ENCODE results near the gene TARDBP.
"Not testable (repeated sequence)": the region's sequence is repeated elsewhere in the genome, so short reads cannot be mapped to it uniquely, and the experiment has no call there.

TARDBP gene

GRCh38 chr1:10992004-10992403 lies 20.4 kb upstream of the TARDBP start:
- DNase-seq (ENCODE audit: extremely low read depth in 1 of 2, low read depth in 1 of 2), result not testable (repeated sequence)

- DNase-seq (ENCODE audit: extremely low read depth in 1 of 2, low read depth in 1 of 2), result no peak
These were observed 19.6 kb upstream of the TARDBP start for GRCh38 chr1:10992864-10993263.

GRCh38 chr1:10996100-10996499 lies 16.4 kb upstream of the TARDBP start:
- no peak for DNase-seq (ENCODE audit: extremely low read depth in 1 of 2, low read depth in 1 of 2)

- DNase-seq (ENCODE audit: extremely low read depth in 1 of 2, low read depth in 1 of 2), result no peak
These were observed 11.9 kb upstream of the TARDBP start for GRCh38 chr1:11000526-11000925.

- DNase-seq (ENCODE audit: extremely low read depth in 1 of 2, low read depth in 1 of 2), result no peak
These were observed 692 bp downstream of the TARDBP start for GRCh38 chr1:11013160-11013531.

- not testable (repeated sequence) for DNase-seq (ENCODE audit: extremely low read depth in 1 of 2, low read depth in 1 of 2)
These were observed 6.9 kb downstream of the TARDBP start for GRCh38 chr1:11019358-11019757.

- DNase-seq (ENCODE audit: extremely low read depth in 1 of 2, low read depth in 1 of 2), result no peak
These were observed 7.5 kb downstream of the TARDBP start for GRCh38 chr1:11019971-11020370.

GRCh38 chr1:11023201-11023600 lies 10.7 kb downstream of the TARDBP start:
- DNase-seq (ENCODE audit: extremely low read depth in 1 of 2, low read depth in 1 of 2), result no peak

GRCh38 chr1:11024154-11024873 lies 11.9 kb downstream of the TARDBP start:
- no peak for DNase-seq (ENCODE audit: extremely low read depth in 1 of 2, low read depth in 1 of 2)

- DNase-seq (ENCODE audit: extremely low read depth in 1 of 2, low read depth in 1 of 2), result no peak
These were observed 12.4 kb downstream of the TARDBP start for GRCh38 chr1:11024874-11025203.

- DNase-seq (ENCODE audit: extremely low read depth in 1 of 2, low read depth in 1 of 2), result no peak
These were observed 13.2 kb downstream of the TARDBP start for GRCh38 chr1:11025618-11026017.

GRCh38 chr1:11026052-11026451 lies 13.6 kb downstream of the TARDBP start:
- DNase-seq (ENCODE audit: extremely low read depth in 1 of 2, low read depth in 1 of 2), result no peak

GRCh38 chr1:11026903-11027302 lies 14.4 kb downstream of the TARDBP start:
- no peak for DNase-seq (ENCODE audit: extremely low read depth in 1 of 2, low read depth in 1 of 2)

- DNase-seq (ENCODE audit: extremely low read depth in 1 of 2, low read depth in 1 of 2), result no peak
These were observed 14.9 kb downstream of the TARDBP start for GRCh38 chr1:11027316-11027715.

- no peak for DNase-seq (ENCODE audit: extremely low read depth in 1 of 2, low read depth in 1 of 2)
These were observed 15.6 kb downstream of the TARDBP start for GRCh38 chr1:11028018-11028417.

- DNase-seq (ENCODE audit: extremely low read depth in 1 of 2, low read depth in 1 of 2), result no peak
These were observed 18.4 kb downstream of the TARDBP start for GRCh38 chr1:11030865-11031264.

GRCh38 chr1:11031624-11032262 lies 19.3 kb downstream of the TARDBP start:
- DNase-seq (ENCODE audit: extremely low read depth in 1 of 2, low read depth in 1 of 2), result no peak

- DNase-seq (ENCODE audit: extremely low read depth in 1 of 2, low read depth in 1 of 2), result not testable (repeated sequence)
These were observed 24.7 kb downstream of the TARDBP start for GRCh38 chr1:11037019-11037739.

GRCh38 chr1:11037740-11038182 lies 25.3 kb downstream of the TARDBP start:
- DNase-seq (ENCODE audit: extremely low read depth in 1 of 2, low read depth in 1 of 2), result peak; percentile 79 to 84

- DNase-seq (ENCODE audit: extremely low read depth in 1 of 2, low read depth in 1 of 2), result no peak
These were observed 27.1 kb downstream of the TARDBP start for GRCh38 chr1:11039351-11040104.

GRCh38 chr1:11040105-11040429 lies 27.6 kb downstream of the TARDBP start:
- not testable (repeated sequence) for DNase-seq (ENCODE audit: extremely low read depth in 1 of 2, low read depth in 1 of 2)
